GM18498 (cell line): ENCODE data around the gene SLC9A9.
"Not testable (repeated sequence)": the region's sequence is repeated elsewhere in the genome, so short reads cannot be mapped to it uniquely, and the experiment has no call there.

Experiments
- ATAC-seq: cut with Tn5 transposase; IDR thresholded peaks from one replicate; pipeline ENCODE4 v1.9.1; 2021; ENCODE audit warnings: mild to moderate bottlenecking, moderate library complexity; ENCODE audit not compliant: unreplicated experiment

SLC9A9 gene

GRCh38 chr3:143847787-143848631 is at the start of gene SLC9A9:
Gene SLC9A9, minus strand, starts transcription at chr3:143848468. Its CDS starts 146 bp downstream, at chr3:143848322.
- peak; percentile 92 for ATAC-seq

- no peak for ATAC-seq
These were observed 49.5 kb upstream of the SLC9A9 start for GRCh38 chr3:143897576-143898295.

GRCh38 chr3:143896486-143896885 is 48.2 kb upstream of the SLC9A9 start:
- ATAC-seq = no peak

- ATAC-seq = no peak
These were observed 47.5 kb upstream of the SLC9A9 start for GRCh38 chr3:143895805-143896204.

- ATAC-seq = no peak
These were observed 40.6 kb upstream of the SLC9A9 start for GRCh38 chr3:143888846-143889245.

- ATAC-seq = no peak
These were observed 39.9 kb upstream of the SLC9A9 start for GRCh38 chr3:143888166-143888565.

- ATAC-seq = peak; percentile 97
These were observed 37.6 kb upstream of the SLC9A9 start for GRCh38 chr3:143885780-143886427.

- ATAC-seq = no peak
These were observed 36.6 kb upstream of the SLC9A9 start for GRCh38 chr3:143884861-143885260.

- ATAC-seq = no peak
These were observed 34.9 kb upstream of the SLC9A9 start for GRCh38 chr3:143883151-143883550.

- ATAC-seq = no peak
These were observed 32.8 kb upstream of the SLC9A9 start for GRCh38 chr3:143881095-143881494.

GRCh38 chr3:143875546-143875945 is 27.3 kb upstream of the SLC9A9 start:
- ATAC-seq = no peak

- not testable (repeated sequence) for ATAC-seq
These were observed 25.3 kb upstream of the SLC9A9 start for GRCh38 chr3:143873553-143873952.

- ATAC-seq = no peak
These were observed 17.0 kb upstream of the SLC9A9 start for GRCh38 chr3:143865302-143865701.

- no peak for ATAC-seq
These were observed 11.4 kb upstream of the SLC9A9 start for GRCh38 chr3:143859465-143860203.

- no peak for ATAC-seq
These were observed 8.1 kb upstream of the SLC9A9 start for GRCh38 chr3:143856252-143856970.

GRCh38 chr3:143855183-143855582 is 6.9 kb upstream of the SLC9A9 start:
- no peak for ATAC-seq

GRCh38 chr3:143851331-143852017 is 3.2 kb upstream of the SLC9A9 start:
- no peak for ATAC-seq

GRCh38 chr3:143850877-143851276 is 2.6 kb upstream of the SLC9A9 start:
- ATAC-seq = no peak

GRCh38 chr3:143849854-143850549 is 1.7 kb upstream of the SLC9A9 start:
- peak; percentile 34 for ATAC-seq
